Esophagus (tissue), 2 donors: ENCODE data around the gene MPI. TPM values are rescaled to one million over a fixed set of nuclear protein-coding genes. Genes with fewer than 3 reads are reported as not detected.

Experiments used
- H3K27ac ChIP-seq, 2 donors: one replicate each; pipeline ENCODE4 v1.5.1; 2013; ENCODE audit warnings: low read depth in 2 of 2, mild to moderate bottlenecking in 2 of 2, inconsistent platforms in 1 of 2, low read length in 1 of 2, moderate library complexity in 1 of 2
- H3K27me3 ChIP-seq, 2 donors: one replicate each; pipeline ENCODE4 v1.6.1; 2013; ENCODE audit warnings: low read length in 2 of 2, control low read depth in 1 of 2, mild to moderate bottlenecking in 1 of 2; ENCODE audit not compliant: insufficient read depth in 2 of 2, control insufficient read depth in 1 of 2
- H3K36me3 ChIP-seq, 2 donors: one replicate each; pipeline ENCODE4 v1.6.1; 2013; ENCODE audit warnings: low read length in 1 of 2; ENCODE audit not compliant: control insufficient read depth in 2 of 2, insufficient read depth in 2 of 2
- H3K4me1 ChIP-seq, 2 donors: one replicate each; pipeline ENCODE4 v1.6.1; 2013; ENCODE audit warnings: low read length in 1 of 2; ENCODE audit not compliant: control insufficient read depth in 2 of 2, insufficient read depth in 2 of 2
- H3K4me3 ChIP-seq, 2 donors: one replicate each; pipeline ENCODE4 v1.5.1; 2013; ENCODE audit warnings: low read length in 2 of 2, mild to moderate bottlenecking in 2 of 2, low read depth in 1 of 2, moderate library complexity in 1 of 2
- H3K9me3 ChIP-seq, 2 donors: one replicate each; pipeline ENCODE4 v1.6.1; 2013; ENCODE audit warnings: mild to moderate bottlenecking in 2 of 2, low read depth in 1 of 2, low read length in 1 of 2, moderate library complexity in 1 of 2; ENCODE audit not compliant: control insufficient read depth in 2 of 2, insufficient read depth in 1 of 2
- WGBS, 2 donors: extraction: QIAGEN DNeasy Blood & Tissue Kit; methylation state at CpG; one replicate each; pipeline ENCODE4 v1.1.7; 2013; 5-methylcytosine and 5-hydroxymethylcytosine counted together
- polyA plus RNA-seq, 2 donors: library from polyadenylated mRNA; stranded (reverse); fragments of 200-250 nt; gene quantifications; one replicate each; pipeline ENCODE4 v1.2.3, GENCODE V29; 2013
- donor health status: healthy with polysubstance abuse.
- donor health status: Bipolar disorder and iron deficiency.

The MPI gene
- polyA plus RNA-seq, 2 donors = 26.5 to 27.4 TPM

- no peaks in the 10 kb centered on the region for H3K9me3 ChIP-seq
- peak overlapping the region; percentile 92 to 93 for H3K27ac ChIP-seq
- H3K36me3 ChIP-seq = peaks cover 0 to 2% of the 10 kb centered on the region in 2 donors
- 15 to 17% methylated on average over 6 of the region's 6 CpGs for WGBS, 2 donors
- H3K27me3 ChIP-seq = no peaks in the 10 kb centered on the region
- H3K4me1 ChIP-seq = peaks cover 4 to 17% of the 10 kb centered on the region in 2 donors
- peak overlapping the region in 1 of 2 donors; percentile 13 for H3K4me3 ChIP-seq
Observed at GRCh38 chr15:74870436-74871215, 19.2 kb upstream of the MPI start.

DNA sequence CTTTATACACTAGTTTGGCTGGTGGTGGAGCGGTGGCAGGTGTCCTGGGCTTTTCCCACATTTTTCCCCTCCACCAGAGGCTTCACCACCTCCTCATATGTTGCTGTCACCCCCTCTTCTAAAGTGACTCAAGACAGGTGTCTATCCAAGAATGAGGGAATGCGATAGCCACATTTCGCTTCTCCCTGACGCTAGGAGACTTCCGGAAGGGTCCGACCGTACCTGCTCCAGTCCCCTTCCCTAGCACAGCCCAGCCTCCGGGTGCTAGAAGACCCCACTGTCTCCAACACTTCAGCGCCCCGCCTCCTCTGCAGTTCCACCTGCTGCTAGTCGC, 17.2 kb upstream of the MPI start:
- Histone ChIP-seq H3K36me3 (no peaks in the 10 kb centered on the region), H3K4me1 (peaks cover 4 to 9% of the 10 kb centered on the region in 2 donors), H3K27ac (peak overlapping the region; percentile 90 to 97), H3K27me3 (no peaks in the 10 kb centered on the region), H3K4me3 (peak overlapping the region; percentile 74 to 82), H3K9me3 (no peaks in the 10 kb centered on the region)
- WGBS, 2 donors = 0 to 1% methylated on average over 11 of the region's 11 CpGs

GRCh38 chr15:74873036-74873755, 16.6 kb upstream of the MPI start, which contains the start of gene SCAMP2:
Gene SCAMP2, minus strand, starts transcription at chr15:74873365. Its CDS starts 110 bp downstream, at chr15:74873255.
- H3K27me3 ChIP-seq = no peaks in the 10 kb centered on the region
- no peaks in the 10 kb centered on the region for H3K9me3 ChIP-seq
- no peaks in the 10 kb centered on the region for H3K36me3 ChIP-seq
- H3K4me3 ChIP-seq = peak within 1 kb of the TSS; percentile 74 to 82
- H3K27ac ChIP-seq = peak within 1 kb of the TSS; percentile 90 to 97
- peaks cover 4% of the 10 kb centered on the region in 2 donors for H3K4me1 ChIP-seq
- 1% methylated on average over 35 to 51 of the region's 52 CpGs for WGBS, 2 donors

- Histone ChIP-seq H3K36me3 (no peaks in the 10 kb centered on the region), H3K4me1 (peaks cover 4% of the 10 kb centered on the region in 2 donors), H3K9me3 (no peaks in the 10 kb centered on the region), H3K27me3 (no peaks in the 10 kb centered on the region), H3K27ac (peak overlapping the region; percentile 90 to 97), H3K4me3 (peak overlapping the region; percentile 74 to 82)
- WGBS, 2 donors = 29 to 41% methylated on average over 14 to 16 of the region's 16 CpGs
Observed at GRCh38 chr15:74873756-74874424, 16.0 kb upstream of the MPI start.

- H3K4me1 ChIP-seq = no peaks in the 10 kb centered on the region
- no peaks in the 10 kb centered on the region for H3K36me3 ChIP-seq
- peaks cover 0 to 4% of the 10 kb centered on the region in 2 donors for H3K9me3 ChIP-seq
- no peaks in the 10 kb centered on the region for H3K27me3 ChIP-seq
- H3K27ac ChIP-seq = no peak overlapping the region
- WGBS, 2 donors = 84 to 89% methylated on average over 4 of the region's 4 CpGs
- no peak overlapping the region for H3K4me3 ChIP-seq
Observed at GRCh38 chr15:74878273-74878672, 11.6 kb upstream of the MPI start.

DNA sequence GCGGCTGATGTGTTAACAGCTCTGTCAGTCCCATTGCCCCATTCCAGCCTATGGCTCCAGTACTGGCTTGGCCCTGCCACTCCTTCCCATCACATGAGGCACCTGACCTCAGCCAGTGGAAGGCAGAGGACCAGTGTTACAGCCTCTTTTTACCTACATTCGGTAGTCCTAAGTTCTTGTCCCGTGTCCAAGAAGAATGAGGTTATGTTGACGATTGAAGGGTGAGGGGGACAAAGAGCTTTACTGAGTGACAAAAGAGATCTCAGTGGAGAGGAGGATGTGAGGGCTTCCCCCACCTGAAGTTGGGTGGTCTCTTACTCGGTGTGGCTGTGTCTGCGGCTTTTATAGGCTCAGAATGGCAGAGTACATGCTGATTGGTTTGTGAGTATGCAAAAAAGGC, 7.3 kb upstream of the MPI start:
- Histone ChIP-seq H3K27me3 (no peaks in the 10 kb centered on the region), H3K4me1 (no peaks in the 10 kb centered on the region), H3K27ac (no peak overlapping the region), H3K36me3 (no peaks in the 10 kb centered on the region), H3K9me3 (peaks cover 0 to 4% of the 10 kb centered on the region in 2 donors), H3K4me3 (no peak overlapping the region)
- WGBS, 2 donors = 95 to 96% methylated on average over 6 of the region's 6 CpGs

GRCh38 chr15:74884428-74885223, 5.2 kb upstream of the MPI start:
- no peaks in the 10 kb centered on the region for H3K27me3 ChIP-seq
- H3K27ac ChIP-seq = no peak overlapping the region
- no peak overlapping the region for H3K4me3 ChIP-seq
- peaks cover 0 to 6% of the 10 kb centered on the region in 2 donors for H3K4me1 ChIP-seq
- WGBS, 2 donors = 72 to 79% methylated on average over 4 of the region's 4 CpGs
- peaks cover 0 to 4% of the 10 kb centered on the region in 2 donors for H3K9me3 ChIP-seq
- no peaks in the 10 kb centered on the region for H3K36me3 ChIP-seq

DNA sequence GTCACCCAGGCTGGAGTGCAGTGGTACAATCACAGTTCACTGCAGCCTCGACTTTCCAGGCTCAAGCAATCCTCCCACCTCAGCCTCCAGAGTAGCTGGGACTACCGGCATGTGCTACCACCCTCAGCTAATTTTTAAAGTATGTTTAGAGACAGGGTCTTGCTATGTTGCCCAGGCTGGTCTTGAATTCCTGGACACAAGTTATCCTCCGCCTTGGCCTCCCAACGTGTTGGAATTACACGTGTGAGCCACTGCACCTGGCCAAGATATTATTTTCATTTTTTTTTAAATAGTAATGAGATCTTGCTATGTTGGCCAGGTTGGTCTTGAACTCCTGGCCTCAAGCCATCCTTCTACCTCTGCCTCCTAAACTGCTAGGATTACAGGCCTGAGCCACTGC, 4.4 kb upstream of the MPI start:
- no peaks in the 10 kb centered on the region for H3K27me3 ChIP-seq
- no peaks in the 10 kb centered on the region for H3K36me3 ChIP-seq
- peaks cover 0 to 4% of the 10 kb centered on the region in 2 donors for H3K9me3 ChIP-seq
- WGBS, 2 donors = 84 to 86% methylated on average over 5 of the region's 5 CpGs
- H3K27ac ChIP-seq = no peak overlapping the region
- no peak overlapping the region for H3K4me3 ChIP-seq
- peaks cover 0 to 10% of the 10 kb centered on the region in 2 donors for H3K4me1 ChIP-seq
